ENCODE results near the gene ISM2.
"Not testable (repeated sequence)": the region's sequence is repeated elsewhere in the genome, so short reads cannot be mapped to it uniquely, and the experiment has no call there.

Gene ISM2

DNA sequence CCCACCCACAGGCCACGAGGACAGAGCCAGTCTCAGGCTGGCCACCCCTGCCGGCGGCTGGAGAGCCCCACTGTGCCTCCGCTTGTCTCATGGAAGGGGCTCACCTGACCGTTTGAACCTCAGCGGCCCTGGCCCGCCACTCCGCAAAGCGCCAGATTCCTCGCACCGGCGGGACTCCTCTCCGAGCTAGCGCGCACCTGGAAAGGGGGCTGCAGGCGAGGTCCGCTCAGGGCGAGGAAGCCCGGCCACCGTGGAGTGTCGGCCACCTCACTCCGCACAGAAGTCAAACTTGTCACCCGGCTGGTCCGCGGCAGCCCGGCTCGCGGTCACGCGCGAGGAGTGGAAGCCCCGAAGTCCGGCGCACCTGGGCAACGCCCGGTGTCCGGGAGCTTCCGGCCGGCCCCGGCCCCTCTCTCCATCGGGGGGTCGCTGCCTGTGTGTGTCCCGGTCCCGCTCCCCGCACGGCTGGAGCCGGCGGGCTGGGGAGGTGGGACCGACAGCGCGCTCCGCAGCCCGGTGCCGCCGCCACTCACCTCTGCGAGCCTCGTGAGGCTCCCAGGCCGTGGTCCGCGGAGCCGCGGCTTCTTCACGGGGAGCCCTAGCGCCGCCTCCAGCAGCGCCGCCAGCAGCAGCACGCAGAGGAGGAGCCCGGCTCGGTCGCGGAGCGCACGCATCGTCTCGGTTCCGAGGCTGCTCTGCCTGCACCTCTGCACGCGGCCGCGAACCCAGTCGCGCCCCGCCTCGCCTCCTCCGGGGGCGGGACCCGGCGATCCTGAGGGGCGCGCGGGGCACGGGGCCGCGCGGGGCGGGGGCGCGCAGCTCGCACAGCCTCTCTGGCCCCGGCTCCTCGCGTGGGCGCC, at the start of gene ISM2:
ISM2 (minus strand) TSS at position 697 of the 860 bp plus-strand sequence; CDS start at position 674, 23 bp downstream.
- DNase-seq, result peak; percentile 27

DNA sequence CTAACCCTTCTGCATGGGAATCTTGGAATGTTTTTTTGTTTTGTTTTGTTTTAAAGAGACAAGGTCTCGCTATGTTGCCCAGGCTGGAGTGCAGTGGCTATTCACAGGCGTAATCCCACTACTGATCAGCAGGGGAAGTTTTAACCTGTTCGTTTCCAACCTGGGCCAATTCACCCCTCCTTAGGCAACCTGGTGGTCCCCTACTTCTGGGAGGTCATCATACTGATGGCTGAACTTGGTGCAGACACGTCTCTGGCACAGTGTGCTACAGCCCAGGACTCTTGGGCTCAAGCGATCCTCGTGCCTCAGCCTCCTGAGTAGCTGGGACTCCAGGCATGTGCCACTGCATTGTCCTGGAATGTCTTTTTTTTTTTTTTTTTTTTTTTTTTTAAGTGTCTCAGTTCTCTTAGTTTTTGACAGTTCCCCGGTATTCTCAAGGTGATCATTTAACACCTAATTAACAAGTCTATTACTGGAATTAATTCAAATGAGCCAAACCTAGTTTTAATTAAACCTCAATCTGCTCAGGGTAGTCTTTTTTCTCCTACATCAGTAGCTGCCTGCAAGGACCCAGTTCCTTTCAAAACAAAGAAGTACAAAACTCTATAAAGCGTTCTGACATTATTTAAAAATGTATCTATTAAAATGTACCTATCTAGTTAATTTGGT, 49.0 kb upstream of the ISM2 start:
- no peak for DNase-seq

DNA sequence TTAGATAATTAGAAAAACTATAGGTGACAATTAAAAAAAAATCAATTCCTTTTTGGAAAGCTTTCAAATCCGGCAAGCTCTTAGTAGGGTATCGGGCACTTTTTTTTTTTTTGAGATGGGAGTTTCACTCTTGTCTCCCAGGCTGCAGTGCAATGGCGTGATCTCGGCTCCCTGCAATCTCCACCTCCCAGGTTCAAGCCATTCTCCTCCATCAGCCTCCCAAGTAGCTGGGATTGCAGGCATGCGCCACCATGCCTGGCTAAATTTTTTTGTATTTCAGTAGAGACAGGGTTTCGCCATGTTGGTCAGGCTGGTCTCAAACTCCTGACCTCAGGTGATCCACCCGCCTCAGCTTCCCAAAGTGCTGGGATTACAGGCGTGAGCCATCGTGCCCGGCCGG, 46.6 kb upstream of the ISM2 start:
- not testable (repeated sequence) for DNase-seq

DNA sequence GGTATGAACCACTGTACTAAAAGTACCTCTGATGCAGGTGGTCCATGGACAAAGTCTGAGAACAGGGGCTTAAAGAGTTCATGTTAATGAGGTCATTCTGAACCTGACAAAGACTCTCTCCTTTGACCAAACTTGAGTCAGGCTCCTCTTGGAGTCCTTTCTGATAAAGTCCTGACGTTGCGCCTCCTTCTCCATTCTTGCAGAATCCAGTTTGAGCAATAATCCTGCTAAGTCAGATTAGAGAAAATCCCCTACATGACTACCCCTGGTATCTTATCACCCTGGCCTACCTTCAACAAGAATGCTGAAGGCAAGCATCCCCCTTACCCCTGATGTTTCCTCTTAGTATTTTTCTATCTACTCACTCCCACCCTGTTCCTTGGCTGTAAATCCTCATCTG, 46.0 kb upstream of the ISM2 start:
- DNase-seq, result no peak

DNA sequence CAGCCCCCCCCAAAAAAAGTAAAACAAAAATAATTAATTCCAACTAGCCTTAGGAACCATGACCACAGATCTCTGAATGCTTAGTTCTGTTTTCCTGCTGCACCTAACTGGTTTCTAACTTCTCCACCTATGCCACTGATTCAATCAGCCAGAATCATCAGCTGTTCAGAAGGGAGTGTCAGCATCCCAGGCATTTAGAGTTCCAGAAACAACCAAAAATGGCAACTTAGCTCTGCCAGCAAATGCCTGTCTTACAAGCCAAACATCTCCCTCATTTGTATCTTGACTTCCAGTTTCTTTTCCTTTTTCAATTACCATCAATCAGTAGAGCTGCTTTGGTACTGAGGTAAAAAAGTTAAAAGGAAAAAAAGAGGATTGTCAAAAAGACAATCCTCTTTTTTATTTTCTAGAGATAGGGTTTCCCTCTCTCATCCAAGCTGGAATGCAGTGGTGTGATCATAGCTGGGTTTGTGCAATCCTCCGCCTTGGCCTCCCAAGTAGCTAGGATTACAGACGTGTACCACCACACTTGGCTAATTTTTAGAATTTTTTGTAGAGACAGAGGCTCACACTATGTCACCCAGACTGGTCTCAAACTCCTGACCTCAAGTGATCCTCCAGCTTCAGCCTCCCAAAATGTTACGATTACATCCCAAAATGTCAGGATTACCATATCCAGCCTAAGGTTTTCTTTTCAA, 45.2 kb upstream of the ISM2 start:
- no peak for DNase-seq

DNA sequence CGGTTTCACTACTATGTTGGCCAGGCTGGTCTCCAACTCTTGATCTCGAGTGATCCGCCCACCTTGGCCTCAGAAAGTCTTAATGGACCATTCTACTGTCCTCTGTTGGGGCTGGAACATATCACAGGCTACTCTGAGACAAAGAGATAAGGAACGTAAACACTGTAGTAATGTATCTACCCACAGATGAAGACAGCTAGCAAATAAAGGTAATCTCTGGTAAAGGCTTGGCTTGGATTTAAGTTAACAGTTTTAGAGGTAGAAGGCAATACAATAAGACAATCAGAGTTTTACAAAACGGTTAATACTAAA, 44.6 kb upstream of the ISM2 start:
- DNase-seq, result no peak

DNA sequence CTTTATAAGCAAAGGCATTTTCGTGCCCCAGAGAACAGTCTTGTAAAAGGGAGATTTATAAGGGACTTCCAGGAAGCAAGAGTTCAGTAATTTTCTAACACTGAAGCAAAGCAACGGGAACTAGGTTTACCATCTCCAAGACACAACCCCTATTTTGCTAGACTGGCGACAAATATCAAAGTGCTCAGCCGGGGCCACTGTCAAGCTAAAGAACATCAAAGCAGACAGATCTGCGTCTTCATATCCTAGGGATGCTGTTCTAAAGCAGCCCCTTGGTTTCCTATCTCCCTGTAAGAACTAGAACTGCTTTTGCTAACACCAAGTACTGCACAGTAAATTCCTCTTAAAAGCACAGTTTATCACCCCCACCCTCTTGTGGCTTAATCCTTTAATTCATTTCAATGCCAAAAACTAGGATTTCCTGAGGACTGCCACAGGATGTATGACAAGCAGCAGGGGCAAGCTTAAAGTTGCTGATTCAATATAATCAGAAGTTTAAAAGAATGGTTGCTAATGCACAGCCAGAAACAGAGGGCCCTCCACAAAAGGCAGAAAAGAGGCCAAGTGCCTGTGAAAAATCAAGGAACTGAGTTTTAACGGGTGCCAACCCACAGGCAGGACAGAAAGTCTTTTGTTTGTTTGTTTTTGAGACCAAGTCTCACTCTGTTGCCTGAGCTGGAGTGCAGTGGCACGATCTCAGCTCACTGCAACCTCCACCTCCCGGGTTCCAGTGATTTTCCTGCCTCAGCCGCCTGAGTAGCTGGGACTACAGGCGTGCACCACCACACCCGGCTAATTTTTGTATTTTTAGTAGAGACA, 44.0 kb upstream of the ISM2 start:
- no peak for DNase-seq

DNA sequence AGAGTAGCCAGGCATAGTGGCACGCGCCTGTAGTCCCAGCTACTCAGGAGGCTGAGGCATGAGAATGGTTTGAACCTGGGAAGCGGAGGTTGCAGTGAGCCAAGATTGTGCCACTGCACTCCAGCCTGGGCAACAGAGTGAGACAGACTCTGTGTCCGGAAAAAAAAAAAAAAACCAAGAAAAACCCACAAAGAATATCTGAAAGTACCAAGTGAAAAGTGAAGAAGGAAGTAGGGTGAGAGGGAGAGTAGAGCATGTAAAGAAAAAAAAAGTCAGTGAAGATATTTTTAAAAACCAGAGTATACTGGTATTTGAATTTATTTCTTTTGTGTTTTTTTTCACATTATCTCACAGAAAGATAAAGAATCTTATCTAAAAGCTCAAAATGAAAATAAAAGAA, 43.3 kb upstream of the ISM2 start:
- no peak for DNase-seq

DNA sequence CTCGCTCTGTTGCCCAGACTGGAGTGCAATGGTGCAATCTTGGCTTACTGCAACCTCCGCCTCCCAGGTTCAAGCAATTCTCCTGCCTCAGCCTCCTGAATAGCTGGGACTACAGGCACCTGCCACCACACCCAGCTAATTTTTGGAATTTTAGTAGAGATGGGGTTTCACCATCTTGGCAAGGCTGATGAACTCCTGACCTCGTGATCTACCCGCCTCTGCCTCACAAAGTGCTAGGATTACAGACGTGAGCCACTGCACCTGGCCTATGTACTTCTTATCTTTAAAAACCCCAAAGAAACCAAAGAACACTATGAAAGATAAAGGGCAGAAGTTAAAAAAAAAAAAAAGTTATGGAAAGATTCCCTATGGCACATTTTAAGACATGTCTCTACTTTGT, 38.3 kb upstream of the ISM2 start:
- DNase-seq, result not testable (repeated sequence)

DNA sequence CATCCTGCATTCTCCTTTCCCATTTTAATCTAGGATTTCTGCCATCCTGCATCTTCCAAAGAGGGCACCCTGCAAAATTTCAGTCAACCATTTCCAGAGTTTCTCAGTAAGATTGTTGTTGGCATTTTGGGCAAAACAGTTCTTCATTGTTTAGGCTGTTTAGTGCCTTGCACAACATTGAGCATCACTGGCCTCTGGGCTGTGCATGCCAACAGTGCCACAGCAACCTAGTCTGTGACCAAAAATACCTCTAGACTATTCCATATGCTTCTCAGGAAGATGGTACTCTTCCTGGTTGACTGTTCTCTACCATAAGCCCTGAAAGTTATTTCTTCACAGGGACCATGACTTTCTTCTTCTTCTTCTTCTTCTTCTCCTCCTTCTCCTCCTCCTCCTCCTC, 32.5 kb upstream of the ISM2 start:
- DNase-seq, result no peak

DNA sequence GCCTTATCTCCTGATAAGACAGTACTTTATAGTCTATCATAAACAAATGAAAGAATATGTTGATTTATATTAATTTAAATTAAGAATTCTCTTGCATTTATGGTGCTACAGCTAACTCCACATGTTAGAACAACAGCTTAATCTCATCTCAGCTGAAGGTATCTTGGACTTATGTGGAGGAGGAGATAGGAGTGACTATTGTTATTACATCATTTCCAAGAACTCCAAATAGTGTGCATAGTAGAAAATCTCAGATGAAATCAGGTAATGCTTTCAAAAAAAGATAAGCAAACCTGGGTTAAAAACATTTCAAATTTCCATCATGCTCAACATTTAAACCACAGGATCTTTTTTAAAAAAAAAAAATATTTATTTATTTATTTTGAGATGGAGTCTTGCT, 31.3 kb upstream of the ISM2 start:
- DNase-seq, result no peak

DNA sequence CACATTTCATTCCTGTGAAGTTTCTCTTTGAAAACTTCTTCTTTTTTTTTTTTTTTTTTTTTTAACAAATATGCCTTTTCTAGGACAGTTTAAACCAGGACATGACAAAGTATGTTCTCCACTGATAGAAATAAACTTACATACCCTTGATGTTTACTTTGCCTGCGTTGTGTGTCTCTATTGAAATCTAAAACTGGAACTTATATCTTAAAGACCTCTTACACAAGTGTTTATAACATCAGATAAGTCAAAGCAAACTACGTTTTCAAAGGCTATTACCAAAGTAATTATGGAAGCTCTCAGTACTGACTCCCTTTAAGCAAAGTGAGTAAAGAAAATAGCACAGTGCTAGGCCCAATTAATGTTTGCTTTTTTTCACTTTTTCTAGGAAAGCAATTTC, 30.6 kb upstream of the ISM2 start:
- no peak for DNase-seq

DNA sequence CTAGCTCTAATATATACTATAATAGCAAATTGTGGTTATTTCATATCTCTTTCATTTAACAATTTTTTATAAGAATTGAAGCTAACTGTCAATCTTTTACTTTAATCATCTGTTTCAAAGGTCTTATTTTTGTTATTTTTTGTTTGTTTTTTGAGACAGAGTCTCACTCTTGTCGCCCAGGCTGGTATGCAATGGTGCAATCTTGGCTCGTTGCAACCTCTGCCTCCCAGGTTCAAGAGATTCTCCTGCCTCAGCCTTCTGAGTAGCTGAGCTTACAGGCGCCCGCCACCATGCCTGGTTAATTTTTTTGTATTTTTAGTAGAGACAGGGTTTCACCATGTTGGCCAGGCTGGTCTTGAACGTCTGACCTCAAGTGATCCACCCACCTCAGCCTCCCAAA, 30.1 kb upstream of the ISM2 start:
- DNase-seq, result not testable (repeated sequence)

DNA sequence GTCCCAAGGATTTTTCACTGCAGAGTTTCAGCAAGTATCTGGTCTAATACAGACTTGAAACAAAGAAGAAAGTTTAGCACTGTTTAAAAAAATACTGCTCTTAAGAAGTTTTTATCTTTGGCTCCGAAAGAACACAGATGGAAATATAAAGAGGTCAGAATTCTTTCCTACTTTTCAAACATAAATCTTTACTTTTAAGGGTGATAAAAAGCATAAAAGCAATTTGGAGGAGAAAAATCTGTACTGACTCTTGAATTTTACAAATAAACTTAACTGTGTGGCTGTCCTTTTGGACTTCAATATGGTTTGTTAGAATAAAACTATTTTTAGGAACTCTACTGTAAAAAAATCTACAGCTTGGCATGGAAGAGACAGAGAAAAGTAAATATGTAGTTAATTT, 27.6 kb upstream of the ISM2 start:
- DNase-seq, result no peak

DNA sequence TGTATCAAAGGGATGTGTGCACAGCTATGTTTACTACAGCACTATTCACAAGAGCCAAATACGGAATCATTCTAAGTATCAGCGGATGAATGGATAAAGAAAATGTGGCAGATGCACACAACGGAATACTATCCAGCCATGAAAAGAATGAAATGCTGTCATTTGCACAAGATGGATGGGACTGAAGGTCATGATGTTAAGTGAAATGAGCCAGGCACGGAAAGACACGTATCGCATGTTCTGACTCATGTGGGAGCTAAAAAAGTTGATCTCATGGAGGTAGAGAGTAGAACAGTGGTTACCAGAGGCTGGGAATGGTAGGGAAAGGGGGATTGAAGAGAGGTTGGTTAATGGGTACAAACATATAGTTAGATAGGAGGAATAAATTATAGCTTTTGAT, 25.9 kb upstream of the ISM2 start:
- DNase-seq, result no peak

DNA sequence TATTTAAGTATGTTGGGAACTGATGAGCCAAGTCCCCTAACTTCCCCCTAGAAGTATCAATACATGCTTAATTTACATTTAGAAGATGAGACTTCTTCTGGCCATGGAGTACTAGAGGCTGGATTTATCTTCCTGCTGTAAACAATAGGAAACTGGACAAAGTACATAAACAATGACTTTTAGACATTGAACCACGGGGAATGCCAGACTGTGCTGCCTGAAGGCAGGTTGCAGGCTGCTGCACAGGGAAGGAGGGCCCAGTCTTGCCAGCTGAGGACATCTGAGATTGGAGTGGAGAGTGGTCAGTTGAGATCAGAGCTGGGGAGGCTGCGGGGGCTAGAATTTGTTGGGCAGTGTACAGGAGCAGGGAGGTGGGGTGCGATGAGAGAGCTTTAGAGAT, 24.5 kb upstream of the ISM2 start:
- no peak for DNase-seq

DNA sequence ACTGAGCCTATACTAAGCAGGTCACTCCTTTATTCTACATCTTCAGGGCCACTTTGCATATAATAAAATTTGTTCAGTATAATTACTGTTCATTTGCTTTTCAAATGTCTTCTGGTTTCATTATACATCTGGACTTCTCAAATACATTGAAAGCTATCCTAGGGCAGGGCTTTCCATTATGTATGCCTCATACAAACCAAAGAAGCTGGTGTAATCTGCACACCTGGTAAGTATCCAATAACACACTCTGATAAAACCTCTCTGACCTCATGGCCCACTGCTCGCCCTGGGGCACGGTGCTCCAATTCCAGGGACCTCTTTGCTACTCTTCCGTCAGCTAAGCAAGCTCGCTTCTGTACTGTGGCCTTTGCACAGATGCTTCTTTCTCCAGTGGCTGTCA, 21.9 kb upstream of the ISM2 start:
- no peak for DNase-seq

DNA sequence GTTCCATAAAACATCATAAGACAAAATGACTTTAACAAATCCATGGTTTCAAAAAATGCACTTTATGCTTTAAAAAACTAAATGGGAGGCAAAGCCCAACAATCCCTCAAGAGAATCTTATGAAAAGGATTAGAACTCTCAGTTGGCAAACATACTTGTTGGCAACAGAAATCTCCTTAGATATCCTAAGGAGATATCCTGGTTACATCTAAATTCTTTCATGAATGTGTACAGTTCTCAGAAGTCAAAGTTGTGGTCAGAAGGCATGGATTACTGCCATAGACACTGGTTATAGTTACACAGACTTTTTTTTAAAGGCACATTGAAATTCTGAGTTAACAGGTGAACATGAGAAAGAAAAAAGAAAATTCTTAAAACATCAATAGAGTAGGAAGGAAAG, 17.5 kb upstream of the ISM2 start:
- DNase-seq, result no peak

DNA sequence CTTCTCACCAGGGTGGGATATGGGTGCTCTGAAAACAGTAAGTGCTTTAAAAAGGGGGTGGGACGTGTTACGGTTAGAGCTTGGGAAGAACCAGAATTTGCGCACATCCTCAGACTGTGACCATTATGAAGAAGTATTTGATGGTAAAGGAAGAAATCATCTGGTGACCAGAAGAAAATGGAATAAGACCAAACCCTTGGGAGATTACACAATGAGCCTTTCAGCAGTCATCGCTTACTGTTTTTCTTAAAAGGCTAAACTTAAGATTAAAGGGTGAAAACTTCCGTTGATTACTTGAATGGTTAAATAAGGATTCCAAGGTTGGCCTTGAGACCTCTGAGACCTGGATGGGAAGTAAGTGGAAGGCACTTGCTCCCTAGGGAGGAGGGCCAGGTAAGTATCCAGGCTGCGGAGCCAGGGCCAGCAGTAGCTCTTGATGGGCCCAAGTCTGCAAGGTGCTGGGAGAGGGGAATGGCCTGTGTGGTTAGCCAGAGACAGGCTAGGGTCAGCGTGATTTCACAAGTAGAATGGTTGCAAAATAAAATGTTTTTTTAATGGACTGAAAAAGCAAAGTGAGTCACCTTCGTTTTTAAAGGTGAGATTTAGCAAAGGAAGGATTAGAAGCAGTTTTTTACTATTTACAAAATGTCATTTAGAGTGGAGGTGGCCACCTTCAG, 13.0 kb upstream of the ISM2 start:
- DNase-seq, result no peak

DNA sequence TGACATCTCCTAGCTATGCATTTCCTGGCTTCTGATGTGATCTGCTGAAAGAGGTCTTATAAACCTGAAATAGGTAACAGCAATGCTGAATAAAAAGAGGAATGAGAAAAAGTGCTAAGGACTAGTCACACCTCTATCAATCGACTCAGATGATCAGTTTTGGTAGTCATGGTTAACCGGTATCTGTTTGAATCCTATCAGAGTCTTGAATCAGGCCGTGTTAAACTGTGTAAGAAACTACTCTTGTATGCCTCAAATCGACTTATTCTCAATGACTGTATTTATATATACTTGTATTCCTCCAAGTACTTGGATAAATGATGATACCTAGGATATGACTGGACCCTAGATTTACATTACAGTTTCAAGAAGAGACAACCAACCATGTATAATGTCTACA, 10.8 kb upstream of the ISM2 start:
- DNase-seq, result no peak

DNA sequence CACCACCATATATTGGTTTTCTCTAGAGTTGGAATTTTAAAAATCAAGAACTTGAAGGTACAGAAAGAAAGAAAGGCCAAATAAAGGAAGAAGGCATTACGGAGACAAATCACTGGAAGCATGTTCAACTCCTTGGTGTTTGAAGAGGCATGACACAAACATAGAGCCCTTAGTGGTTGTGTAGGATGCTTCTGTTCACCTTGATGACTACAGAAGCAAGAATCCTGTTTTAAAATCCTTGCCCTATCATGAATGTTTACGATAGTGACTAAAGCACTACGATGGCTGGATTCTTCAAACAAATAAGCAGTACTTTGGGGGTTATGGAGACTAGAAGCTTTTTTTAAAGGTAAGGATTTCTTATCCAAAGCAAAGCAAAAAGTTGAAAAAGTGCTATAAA, 10.3 kb upstream of the ISM2 start:
- no peak for DNase-seq

DNA sequence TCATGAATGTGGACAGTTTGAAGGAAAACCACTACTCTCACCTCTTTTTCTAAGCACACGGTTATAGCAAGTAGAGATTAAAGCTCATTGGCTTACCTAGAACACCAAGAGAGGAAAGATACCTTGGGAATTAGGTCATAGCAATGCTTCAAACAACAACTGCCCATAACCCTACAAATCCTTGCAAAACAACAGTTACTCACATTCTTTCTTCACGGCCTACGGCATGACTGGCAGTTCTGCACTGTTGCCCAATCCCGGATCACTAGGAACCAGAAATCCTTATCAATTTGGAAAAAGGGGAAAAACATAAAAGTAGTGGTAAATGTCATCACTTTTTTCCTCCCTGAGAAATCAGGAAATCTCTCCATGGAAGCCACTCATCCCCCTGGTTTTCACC, 9.6 kb upstream of the ISM2 start:
- no peak for DNase-seq

DNA sequence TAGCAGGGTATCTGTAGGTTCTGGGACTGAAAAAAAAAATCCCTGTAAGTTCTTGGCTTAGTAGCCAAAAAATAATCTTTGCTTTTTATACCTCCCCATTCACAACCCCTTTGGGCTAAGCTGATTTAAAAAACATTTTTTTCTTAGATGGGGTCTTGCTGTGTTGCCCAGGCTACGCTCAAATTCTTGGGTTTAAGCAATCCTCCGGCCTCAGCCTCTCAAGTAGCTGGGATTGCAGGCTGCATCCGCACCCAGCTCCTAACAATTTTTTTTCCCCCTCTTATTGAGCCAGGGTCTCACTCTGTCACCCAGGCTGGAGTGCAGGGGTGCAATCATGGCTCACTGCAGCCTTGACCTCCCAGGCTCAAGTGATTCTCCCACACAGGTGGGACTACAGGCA, 9.1 kb upstream of the ISM2 start:
- DNase-seq, result no peak
